HG03139 (cell line): ENCODE data around the gene MAP1A.
"Not testable (repeated sequence)": the region's sequence is repeated elsewhere in the genome, so short reads cannot be mapped to it uniquely, and the experiment has no call there.

ENCODE experiments used
- ATAC-seq: cut with Tn5 transposase; IDR thresholded peaks from one replicate; pipeline ENCODE4 v1.9.1; 2021; ENCODE audit not compliant: unreplicated experiment

MAP1A gene

GRCh38 chr15:43528542-43529007 lies 11.2 kb downstream of the MAP1A start:
- ATAC-seq: no peak

DNA sequence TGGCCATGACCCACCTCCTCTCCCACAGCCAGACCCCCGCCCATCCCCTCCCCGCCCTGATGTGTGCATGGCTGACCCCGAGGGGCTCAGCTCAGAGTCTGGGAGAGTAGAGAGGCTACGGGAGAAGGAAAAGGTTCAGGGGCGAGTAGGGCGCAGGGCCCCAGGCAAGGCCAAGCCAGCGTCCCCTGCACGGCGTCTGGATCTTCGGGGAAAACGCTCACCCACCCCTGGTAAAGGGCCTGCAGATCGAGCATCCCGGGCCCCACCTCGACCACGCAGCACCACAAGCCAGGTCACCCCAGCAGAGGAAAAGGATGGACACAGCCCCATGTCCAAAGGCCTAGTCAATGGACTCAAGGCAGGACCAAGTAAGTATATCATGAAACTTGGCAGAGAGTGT lies 11.7 kb downstream of the MAP1A start:
- ATAC-seq: no peak

DNA sequence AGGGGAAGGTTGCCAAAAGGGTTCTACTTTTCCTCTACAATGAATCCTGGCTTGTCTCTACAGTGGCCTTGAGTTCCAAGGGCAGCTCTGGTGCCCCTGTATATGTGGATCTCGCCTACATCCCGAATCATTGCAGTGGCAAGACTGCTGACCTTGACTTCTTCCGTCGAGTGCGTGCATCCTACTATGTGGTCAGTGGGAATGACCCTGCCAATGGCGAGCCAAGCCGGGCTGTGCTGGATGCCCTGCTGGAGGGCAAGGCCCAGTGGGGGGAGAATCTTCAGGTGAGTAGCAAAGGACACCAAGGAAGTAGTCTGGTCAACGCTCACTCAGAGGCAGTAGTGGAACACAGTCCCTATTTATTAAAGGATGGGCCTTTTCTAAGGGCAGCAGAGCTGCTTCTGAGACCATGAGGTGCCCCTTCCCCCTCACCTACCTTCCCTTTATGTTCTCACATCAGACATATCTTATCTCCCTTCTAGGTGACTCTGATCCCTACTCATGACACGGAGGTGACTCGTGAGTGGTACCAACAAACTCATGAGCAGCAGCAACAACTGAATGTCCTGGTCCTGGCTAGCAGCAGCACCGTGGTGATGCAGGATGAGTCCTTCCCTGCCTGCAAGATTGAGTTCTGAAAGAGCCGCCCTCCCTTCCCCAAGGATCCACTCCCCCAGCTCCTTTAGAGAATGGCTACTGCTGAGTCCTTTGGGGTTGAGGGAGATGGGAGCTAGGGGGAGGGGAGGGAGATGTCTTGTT lies 12.4 kb downstream of the MAP1A start:
- ATAC-seq: no peak

GRCh38 chr15:43531018-43531670 lies 13.7 kb downstream of the MAP1A start:
- ATAC-seq: no peak

GRCh38 chr15:43532826-43533225 lies 15.4 kb downstream of the MAP1A start:
- not testable (repeated sequence) for ATAC-seq

DNA sequence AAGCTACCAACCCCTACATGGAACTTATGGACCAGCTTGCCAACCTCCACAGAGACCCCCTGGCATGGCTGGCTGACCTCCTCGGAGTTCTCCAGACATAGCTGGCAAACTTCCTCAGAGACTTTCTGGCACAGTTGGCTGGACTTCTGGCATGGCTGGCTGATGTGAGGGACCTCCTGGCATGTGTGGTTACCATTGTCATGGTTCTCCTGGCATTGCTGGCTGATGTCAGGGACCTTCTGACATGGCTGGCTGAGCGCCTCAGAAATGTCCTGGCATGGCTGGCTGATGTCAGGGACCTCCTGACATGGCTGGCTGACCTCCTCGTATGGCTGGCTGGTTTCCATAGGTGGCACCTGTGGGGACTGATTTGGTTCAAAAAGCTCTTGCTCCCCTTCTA lies 17.5 kb downstream of the MAP1A start:
- no peak for ATAC-seq

- ATAC-seq: no peak
Measured at GRCh38 chr15:43538091-43538490, 20.7 kb downstream of the MAP1A start.

GRCh38 chr15:43541785-43542184 lies 24.4 kb downstream of the MAP1A start:
- no peak for ATAC-seq

GRCh38 chr15:43544266-43544665 lies 26.9 kb downstream of the MAP1A start:
- no peak for ATAC-seq

DNA sequence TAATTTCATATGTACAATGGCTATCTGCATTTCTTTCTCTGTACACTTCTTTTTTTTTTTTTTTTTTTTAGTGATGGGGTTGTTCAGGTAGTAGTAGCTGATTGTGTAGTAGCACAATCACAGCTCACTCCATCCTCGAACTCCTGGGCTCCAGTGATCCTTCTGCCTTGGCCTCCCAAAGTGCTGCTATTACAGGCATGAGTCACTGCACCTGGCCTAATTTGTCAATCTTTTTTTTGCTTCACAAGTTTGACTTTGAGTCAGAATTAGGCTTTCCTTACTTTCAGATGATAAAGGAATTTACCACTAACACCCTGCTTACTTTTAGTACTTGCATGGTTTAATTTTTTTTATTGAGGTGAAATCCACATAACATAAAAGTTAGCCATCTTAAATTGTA lies 28.0 kb downstream of the MAP1A start:
- ATAC-seq: no peak

DNA sequence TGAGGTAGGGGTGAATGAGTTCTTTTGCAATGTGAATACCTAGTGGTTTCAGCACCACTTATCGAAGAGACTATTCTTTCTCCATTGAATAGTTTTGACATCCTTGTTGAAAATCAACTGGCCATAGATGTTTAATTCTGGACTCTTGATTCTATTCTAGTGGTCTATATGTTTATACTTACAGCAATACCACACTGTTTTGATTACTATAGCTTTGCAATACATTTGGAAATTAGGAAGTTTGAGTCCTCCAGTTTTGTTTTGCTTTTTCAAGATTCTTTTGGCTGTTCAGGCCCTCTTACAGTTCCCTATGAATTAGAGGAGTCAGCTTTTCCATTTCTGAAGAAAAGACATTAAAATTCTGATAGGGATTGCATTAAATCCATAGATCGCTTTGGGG lies 30.1 kb downstream of the MAP1A start:
- no peak for ATAC-seq

- ATAC-seq: no peak
Measured at GRCh38 chr15:43550527-43551363, 33.3 kb downstream of the MAP1A start.

- ATAC-seq: no peak
Measured at GRCh38 chr15:43552256-43552655, 34.8 kb downstream of the MAP1A start.

DNA sequence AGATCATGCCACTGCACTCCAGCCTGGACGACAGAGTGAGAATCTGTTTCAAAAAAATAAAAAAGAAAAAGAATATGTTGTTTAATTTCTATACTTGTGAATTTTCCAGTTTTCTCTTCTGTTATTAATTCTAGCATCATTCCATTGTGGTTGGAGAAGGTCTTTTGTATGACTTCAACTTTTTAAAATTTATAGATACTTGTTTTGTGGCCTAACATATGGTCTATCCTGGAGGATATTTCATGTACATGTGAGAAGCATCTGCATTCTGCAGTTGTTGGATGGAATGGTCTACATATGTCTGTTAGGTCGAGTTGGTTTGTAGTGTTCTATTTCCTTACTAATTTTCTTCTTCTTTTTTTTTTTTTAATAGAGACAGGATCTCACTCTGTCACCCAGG lies 35.6 kb downstream of the MAP1A start:
- no peak for ATAC-seq

DNA sequence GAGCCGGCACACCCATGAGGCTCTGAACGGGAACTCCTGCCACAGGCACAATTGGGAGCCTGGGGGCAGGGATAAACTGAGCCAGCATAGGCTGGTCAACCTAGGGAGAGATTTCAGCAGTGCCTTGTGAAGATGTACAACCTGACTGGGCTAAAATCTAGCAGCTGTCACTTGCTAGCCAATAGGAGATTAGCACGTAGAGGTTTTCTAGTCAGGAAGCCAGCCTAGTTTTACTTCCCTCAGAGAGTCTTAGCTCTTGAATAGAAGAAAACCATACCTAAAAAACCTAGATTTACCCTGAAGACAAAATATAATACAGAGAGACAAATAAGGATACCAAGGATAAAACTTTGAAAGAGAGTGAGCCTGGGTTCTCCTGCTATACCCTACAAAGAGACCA lies 45.3 kb downstream of the MAP1A start:
- ATAC-seq: not testable (repeated sequence)

DNA sequence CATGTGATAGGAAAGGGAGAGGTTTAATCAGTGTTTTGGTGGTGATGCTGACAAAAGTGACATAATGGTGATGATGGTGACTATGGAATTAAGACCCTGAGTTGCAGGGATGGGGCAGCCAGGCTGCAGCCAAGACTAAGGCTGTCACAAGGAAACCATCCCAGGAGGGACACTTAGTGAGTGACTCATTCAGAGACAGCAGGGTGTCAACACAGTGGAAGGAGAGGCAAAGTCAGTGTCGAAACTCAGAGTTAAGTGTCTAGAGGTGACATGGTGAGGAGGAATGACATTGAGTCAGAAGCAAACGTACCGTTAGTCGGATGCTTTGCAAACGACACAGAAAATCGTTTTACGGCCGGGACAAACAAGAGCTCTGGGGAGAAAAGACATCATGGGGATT lies 46.4 kb downstream of the MAP1A start:
- ATAC-seq: not testable (repeated sequence)

GRCh38 chr15:43566615-43567014 lies 49.2 kb downstream of the MAP1A start:
- not testable (repeated sequence) for ATAC-seq

- ATAC-seq: not testable (repeated sequence)
Measured at GRCh38 chr15:43574607-43575006, 57.2 kb downstream of the MAP1A start.
